HepG2 (cell line): Measurements from ENCODE around the gene ZMIZ1.

Source experiments
- ELF4 ChIP-seq: sonication (generic); formaldehyde crosslinking; IDR thresholded peaks from 2 replicates; pipeline ENCODE4 v1.5.0; 2020; ENCODE audit warnings: missing genetic modification reagents, mild to moderate bottlenecking, moderate library complexity, borderline replicate concordance
- EP300 ChIP-seq, 3 experiments: sonication (generic) in 1 of 3; formaldehyde crosslinking in 1 of 3; IDR thresholded peaks; 2 replicates each; pipeline versions ENCODE4 v1.5.1 to v1.6.1; 2011 to 2020; ENCODE audit warnings: low read depth in 2 of 3, low read length in 2 of 3, borderline replicate concordance in 1 of 3, improper control_type of control experiment in 1 of 3, mild to moderate bottlenecking in 1 of 3, missing genetic modification reagents in 1 of 3, moderate library complexity in 1 of 3
- FOXP1 ChIP-seq, 2 experiments: fragments of 450-650 bp in 1 of 2; IDR thresholded peaks; 2 replicates each; pipeline ENCODE4 v1.6.1; 2017 to 2018; ENCODE audit warnings: antibody characterized with exemption in 1 of 2
- RARA ChIP-seq: IDR thresholded peaks from 2 replicates; pipeline ENCODE4 v1.6.1; 2016; ENCODE audit warnings: missing genetic modification reagents, missing compliant biosample characterization
- REPIN1 ChIP-seq: sonication (generic); formaldehyde crosslinking; IDR thresholded peaks from 2 replicates; pipeline ENCODE4 v1.8.0; 2022; ENCODE audit warnings: missing genetic modification reagents, low read depth, mild to moderate bottlenecking, borderline replicate concordance
- ZBTB42 ChIP-seq: sonication (generic); formaldehyde crosslinking; IDR thresholded peaks from 2 replicates; pipeline ENCODE4 v1.5.0; 2020; ENCODE audit warnings: mild to moderate bottlenecking, missing genetic modification reagents

DNA sequence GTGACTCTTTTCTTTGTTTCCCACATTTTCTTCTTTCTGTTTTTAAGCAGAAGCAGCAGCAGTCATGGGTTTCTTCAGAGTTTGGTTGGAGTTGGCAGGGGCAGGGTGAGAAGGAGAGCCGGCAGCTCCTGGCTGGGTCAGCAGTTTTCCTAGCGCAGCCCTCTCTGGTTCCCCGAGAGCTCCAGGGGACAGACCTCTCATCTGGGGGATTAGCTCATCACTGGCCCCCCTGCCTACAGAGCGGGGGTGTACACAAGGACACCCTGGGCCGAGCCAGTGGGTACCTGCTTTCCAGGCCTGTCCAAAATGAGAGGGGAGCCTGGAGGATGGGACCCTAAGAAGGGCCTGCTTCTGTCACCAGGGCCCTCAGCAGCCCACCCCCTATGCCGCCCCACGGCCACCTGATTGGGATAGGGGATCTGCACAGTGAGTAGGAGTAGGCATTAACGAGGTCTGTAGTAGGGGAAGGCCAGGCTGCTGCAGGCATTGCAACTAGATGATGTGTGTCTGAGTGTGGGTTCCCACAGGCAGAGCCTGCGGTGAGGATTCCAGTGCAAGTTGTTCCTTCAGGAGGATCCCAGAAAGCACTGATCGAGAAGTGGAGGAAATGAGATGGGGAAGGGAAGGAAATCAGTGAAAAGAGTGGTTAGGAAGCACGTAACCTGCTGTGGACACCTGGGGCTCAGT, 155.6 kb downstream of the ZMIZ1 start:
- no peak for TF ChIP-seq ZBTB42 (CRISPR knock-in tag)
- TF ChIP-seq RARA, result no peak
- TF ChIP-seq EP300 (IDR thresholded peaks at IDR 0.05; ENCODE audit: low read depth in 2 of 2, low read length in 2 of 2), result no peak
- no peak for TF ChIP-seq EP300 (CRISPR knock-in tag; IDR thresholded peaks at IDR 0.05; ENCODE audit: borderline replicate concordance)
- no peak for TF ChIP-seq ELF4 (CRISPR knock-in tag)
- TF ChIP-seq REPIN1 (CRISPR knock-in tag), result no peak
- no peak for TF ChIP-seq FOXP1 (IDR thresholded peaks at IDR 0.05)
- no peak for TF ChIP-seq FOXP1 (CRISPR knock-in tag; IDR thresholded peaks at IDR 0.05)
